Mesothelial cell of epicardium (in vitro differentiated cells): ENCODE results near the gene TBC1D21. TPM values are rescaled to one million over a fixed set of nuclear protein-coding genes. Genes with fewer than 3 reads are reported as not detected.

Source experiments
- DNase-seq, 2 experiments: peaks; one replicate each; pipeline ENCODE4 v3.0.0; 2021; ENCODE audit warnings: low spot score in 2 of 2; ENCODE audit not compliant: unreplicated experiment in 2 of 2
- H3K27ac Mint-ChIP-seq: 2 replicates; pipeline ENCODE4 v1.8.0; 2021; ENCODE audit warnings: mixed read lengths
- H3K27me3 Mint-ChIP-seq: 2 replicates; pipeline ENCODE4 v1.8.0; 2021; ENCODE audit warnings: low read depth, mixed read lengths
- H3K36me3 Mint-ChIP-seq: 2 replicates; pipeline ENCODE4 v1.8.0; 2021; ENCODE audit warnings: mixed read lengths
- H3K4me1 Mint-ChIP-seq: 2 replicates; pipeline ENCODE4 v1.8.0; 2021; ENCODE audit warnings: mixed read lengths
- H3K4me3 Mint-ChIP-seq: 2 replicates; pipeline ENCODE4 v1.8.0; 2021; ENCODE audit warnings: mild to moderate bottlenecking, moderate library complexity, mixed read lengths
- H3K9me3 Mint-ChIP-seq: 2 replicates; pipeline ENCODE4 v1.8.0; 2021; ENCODE audit warnings: mixed read lengths
- total RNA-seq: library from RNA; stranded (reverse); gene quantifications from 3 replicates; pipeline ENCODE4 v1.2.1, GENCODE V29; 2021
- TF ChIP-seq, protein P1 (sequence below): fragments of 200-600 bp; sonication (generic); IDR thresholded peaks from one replicate; pipeline ENCODE4 v1.5.0; 2021; ENCODE audit warnings: antibody characterized with exemption; ENCODE audit not compliant: unreplicated experiment

The TBC1D21 gene
- total RNA-seq, 1 donor from 2014 or later, result not detected

DNA sequence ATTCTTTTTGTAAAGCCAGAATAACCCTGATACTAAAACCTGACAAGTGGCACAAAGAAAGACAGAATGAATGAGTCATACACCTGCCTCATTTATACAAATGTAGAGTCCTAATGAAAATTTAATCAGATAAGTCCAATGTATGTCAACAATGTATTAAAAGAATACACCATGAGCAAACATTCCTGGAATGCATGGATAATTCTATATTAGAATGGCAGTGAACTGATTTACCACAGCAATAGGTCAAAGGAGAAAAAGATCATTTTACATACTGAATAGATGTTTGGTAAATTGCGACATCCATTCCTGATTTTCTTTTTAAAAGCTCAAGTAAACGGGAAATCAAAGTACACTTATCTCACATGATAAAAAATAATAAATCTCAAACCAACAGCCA is 41.7 kb downstream of the TBC1D21 start:
- Mint-ChIP-seq H3K27ac (no peak overlapping the region), H3K27me3 (no peaks in the 10 kb centered on the region), H3K36me3 (peaks cover 24% of the 10 kb centered on the region), H3K4me1 (peaks cover 6% of the 10 kb centered on the region), H3K4me3 (no peak overlapping the region), H3K9me3 (peaks cover 19% of the 10 kb centered on the region)
- no peak for DNase-seq
- TF ChIP-seq, protein P1, sequence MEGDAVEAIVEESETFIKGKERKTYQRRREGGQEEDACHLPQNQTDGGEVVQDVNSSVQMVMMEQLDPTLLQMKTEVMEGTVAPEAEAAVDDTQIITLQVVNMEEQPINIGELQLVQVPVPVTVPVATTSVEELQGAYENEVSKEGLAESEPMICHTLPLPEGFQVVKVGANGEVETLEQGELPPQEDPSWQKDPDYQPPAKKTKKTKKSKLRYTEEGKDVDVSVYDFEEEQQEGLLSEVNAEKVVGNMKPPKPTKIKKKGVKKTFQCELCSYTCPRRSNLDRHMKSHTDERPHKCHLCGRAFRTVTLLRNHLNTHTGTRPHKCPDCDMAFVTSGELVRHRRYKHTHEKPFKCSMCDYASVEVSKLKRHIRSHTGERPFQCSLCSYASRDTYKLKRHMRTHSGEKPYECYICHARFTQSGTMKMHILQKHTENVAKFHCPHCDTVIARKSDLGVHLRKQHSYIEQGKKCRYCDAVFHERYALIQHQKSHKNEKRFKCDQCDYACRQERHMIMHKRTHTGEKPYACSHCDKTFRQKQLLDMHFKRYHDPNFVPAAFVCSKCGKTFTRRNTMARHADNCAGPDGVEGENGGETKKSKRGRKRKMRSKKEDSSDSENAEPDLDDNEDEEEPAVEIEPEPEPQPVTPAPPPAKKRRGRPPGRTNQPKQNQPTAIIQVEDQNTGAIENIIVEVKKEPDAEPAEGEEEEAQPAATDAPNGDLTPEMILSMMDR, result no peak

DNA sequence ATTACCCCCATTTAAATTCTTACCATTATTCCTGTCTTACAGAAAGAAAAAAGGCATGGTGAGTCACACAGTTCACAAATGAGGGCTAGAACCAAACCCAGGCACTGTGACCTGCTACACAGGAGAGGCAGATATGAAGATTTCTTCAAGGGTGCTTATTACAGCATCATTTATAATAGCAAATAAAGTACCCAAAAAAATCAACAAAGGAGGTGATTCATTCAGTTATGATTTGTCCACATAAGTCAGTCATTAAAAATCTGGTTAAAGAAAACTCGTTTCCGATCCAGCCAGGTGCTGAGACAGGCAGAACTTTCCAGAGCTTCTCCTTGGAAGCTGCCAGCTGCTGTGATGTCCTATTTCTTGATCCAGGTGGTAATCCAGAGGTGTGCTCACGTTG is 45.4 kb downstream of the TBC1D21 start:
- TF ChIP-seq, protein P1, result no peak
- Mint-ChIP-seq H3K27ac (no peak overlapping the region), H3K4me3 (no peak overlapping the region), H3K4me1 (peaks cover 30% of the 10 kb centered on the region), H3K36me3 (peaks cover 24% of the 10 kb centered on the region), H3K27me3 (no peaks in the 10 kb centered on the region), H3K9me3 (peaks cover 19% of the 10 kb centered on the region)
- no peak for DNase-seq

DNA sequence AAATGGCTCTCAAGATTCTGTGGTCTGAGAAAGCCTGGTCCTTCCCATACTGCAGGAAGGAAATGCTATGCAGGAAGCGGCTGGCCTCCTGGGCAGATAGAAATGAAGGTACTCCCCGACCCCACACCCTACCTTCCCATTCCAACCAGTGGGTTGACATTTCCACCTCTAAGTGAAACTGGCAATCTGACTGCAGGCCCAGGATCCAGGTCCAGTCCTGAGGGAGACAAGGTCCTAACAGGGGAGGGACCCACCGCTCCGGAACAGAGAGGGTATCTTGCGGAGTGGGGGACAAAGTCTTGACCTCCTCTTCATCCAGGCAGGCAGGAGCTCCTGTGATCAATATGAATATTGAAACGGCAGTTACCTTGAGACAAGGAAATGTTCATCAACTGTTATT is 46.3 kb downstream of the TBC1D21 start:
- Mint-ChIP-seq H3K4me3 (no peak overlapping the region), H3K4me1 (peaks cover 39% of the 10 kb centered on the region), H3K27me3 (no peaks in the 10 kb centered on the region), H3K36me3 (peaks cover 24% of the 10 kb centered on the region), H3K27ac (no peak overlapping the region), H3K9me3 (peaks cover 19% of the 10 kb centered on the region)
- DNase-seq, result no peak
- TF ChIP-seq, protein P1, result no peak

DNA sequence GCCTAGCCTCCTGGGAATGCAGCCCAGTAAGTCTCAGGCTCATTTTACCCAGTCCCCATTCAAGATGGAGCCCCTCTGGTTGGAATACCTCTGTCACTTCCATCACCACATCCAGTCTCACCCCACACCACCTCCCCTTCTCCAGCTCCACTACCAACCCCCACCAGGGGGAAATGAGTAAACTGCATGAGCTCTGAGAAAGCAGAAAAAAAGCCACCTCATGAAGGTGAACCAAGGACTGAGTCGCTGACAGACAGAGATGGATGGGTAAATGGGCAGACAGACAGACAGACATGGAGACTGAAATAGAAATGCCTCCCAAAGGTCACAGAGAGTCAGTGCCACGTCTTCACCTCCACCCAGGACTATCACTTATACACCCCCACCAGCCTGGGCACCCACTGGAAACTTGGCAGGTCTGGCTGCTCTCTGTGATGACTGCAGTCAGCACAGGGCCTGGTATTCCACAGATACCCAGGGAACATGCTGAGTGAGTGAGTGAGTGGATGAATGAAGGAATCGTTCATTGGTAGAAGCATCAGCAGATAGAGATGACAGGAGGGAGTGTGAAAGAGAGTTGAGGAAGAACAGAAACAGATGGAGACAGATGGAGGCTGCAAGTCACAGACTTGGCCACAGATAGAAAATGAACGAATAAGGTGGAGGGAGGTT is 48.0 kb downstream of the TBC1D21 start:
- Mint-ChIP-seq H3K27me3 (no peaks in the 10 kb centered on the region), H3K27ac (peak overlapping the region; percentile 37), H3K4me3 (no peak overlapping the region), H3K4me1 (peaks cover 45% of the 10 kb centered on the region), H3K9me3 (peaks cover 17% of the 10 kb centered on the region), H3K36me3 (peaks cover 20% of the 10 kb centered on the region)
- no peak for DNase-seq
- TF ChIP-seq, protein P1, result no peak

DNA sequence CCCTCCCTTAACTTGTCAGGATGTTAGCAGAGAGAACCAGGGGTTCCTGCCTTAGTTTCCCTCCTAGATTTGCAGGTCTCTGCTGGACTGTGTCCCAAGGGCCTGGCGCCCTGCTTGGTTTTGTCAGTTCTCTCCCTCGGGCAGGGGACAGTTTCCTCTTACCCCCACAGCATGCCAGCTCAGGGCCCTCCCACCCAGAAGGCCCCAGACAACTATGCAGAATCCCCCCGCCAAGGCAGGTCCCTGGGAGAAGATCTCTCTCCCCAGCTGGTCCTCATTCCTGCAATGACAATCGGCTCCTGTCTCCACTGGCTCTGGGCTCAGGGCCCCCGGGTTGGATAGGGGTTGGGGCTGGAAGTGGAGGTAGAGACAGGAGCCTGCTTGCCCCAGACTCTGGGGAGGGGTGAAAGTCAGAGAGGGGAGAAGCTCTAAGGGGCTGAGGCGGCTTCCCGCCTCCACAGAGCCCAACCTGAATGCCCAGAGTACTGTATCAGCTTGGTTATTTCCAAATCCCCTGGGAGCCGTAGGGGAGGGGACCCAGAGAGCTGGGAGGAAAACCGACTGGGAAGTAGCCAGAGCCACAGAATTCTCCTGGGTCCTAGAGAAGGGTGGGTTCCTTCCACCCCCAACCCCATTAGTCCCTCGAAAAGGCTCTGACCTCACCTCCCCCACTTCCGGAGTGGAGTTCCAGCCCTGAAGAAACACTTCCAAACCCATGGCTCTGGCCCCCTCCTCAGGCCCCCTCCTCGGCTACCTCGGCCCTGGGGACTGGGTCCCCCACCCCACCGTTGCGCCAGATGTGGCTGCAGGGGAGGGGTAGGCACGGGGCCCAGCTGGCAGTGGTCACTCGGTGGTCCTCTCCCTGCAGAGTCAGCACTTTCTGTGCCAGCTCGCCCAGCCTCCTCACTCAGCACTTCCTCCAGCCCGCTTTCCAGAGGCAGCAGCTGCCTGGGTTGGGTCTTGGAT is 49.1 kb downstream of the TBC1D21 start:
- no peaks in the 10 kb centered on the region for H3K27me3 Mint-ChIP-seq
- DNase-seq, result no peak
- peaks cover 14% of the 10 kb centered on the region for H3K9me3 Mint-ChIP-seq
- peaks cover 45% of the 10 kb centered on the region for H3K4me1 Mint-ChIP-seq
- H3K27ac Mint-ChIP-seq, result peak overlapping the region; percentile 88
- peaks cover 17% of the 10 kb centered on the region for H3K36me3 Mint-ChIP-seq
- TF ChIP-seq, protein P1, result no peak
- H3K4me3 Mint-ChIP-seq, result peak overlapping the region; percentile 24
